Mesothelial cell of epicardium (in vitro differentiated cells): ENCODE data around the gene RNF220. TPM values are rescaled to one million over a fixed set of nuclear protein-coding genes. Genes with fewer than 3 reads are reported as not detected.

Source experiments
- DNase-seq, 2 experiments: peaks; one replicate each; pipeline ENCODE4 v3.0.0; 2021; ENCODE audit warnings: low spot score in 2 of 2; ENCODE audit not compliant: unreplicated experiment in 2 of 2
- H3K27ac Mint-ChIP-seq: 2 replicates; pipeline ENCODE4 v1.8.0; 2021; ENCODE audit warnings: mixed read lengths
- H3K27me3 Mint-ChIP-seq: 2 replicates; pipeline ENCODE4 v1.8.0; 2021; ENCODE audit warnings: low read depth, mixed read lengths
- H3K36me3 Mint-ChIP-seq: 2 replicates; pipeline ENCODE4 v1.8.0; 2021; ENCODE audit warnings: mixed read lengths
- H3K4me1 Mint-ChIP-seq: 2 replicates; pipeline ENCODE4 v1.8.0; 2021; ENCODE audit warnings: mixed read lengths
- H3K4me3 Mint-ChIP-seq: 2 replicates; pipeline ENCODE4 v1.8.0; 2021; ENCODE audit warnings: mild to moderate bottlenecking, moderate library complexity, mixed read lengths
- H3K9me3 Mint-ChIP-seq: 2 replicates; pipeline ENCODE4 v1.8.0; 2021; ENCODE audit warnings: mixed read lengths
- CTCF ChIP-seq: fragments of 200-600 bp; sonication (generic); IDR thresholded peaks from one replicate; pipeline ENCODE4 v1.5.0; 2021; ENCODE audit warnings: antibody characterized with exemption; ENCODE audit not compliant: unreplicated experiment
- total RNA-seq: library from RNA; stranded (reverse); gene quantifications from 3 replicates; pipeline ENCODE4 v1.2.1, GENCODE V29; 2021

Gene RNF220
- total RNA-seq, 1 donor from 2014 or later: 84.2 TPM

DNA sequence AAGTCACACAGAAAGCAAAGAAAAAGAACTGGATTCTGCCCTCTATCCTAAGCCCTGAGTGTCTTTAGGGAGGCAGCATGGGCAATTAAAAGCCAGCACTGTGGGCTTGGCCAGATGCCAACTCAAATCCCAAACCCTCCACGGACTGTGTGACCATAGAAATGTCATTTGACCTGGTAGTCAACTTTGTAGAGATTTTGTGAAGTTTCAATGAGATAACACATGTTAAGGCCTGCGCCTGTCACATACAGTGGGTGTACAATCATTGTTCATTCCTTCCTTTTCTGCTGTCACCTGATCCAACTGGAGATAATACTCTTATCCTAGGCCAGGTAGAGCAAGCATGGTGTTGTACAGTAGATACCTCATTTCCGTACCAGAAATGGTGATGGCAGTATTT lies 215.0 kb downstream of the RNF220 start:
- Mint-ChIP-seq H3K4me1 (peaks cover 32% of the 10 kb centered on the region), H3K27me3 (peaks cover 71% of the 10 kb centered on the region), H3K9me3 (no peaks in the 10 kb centered on the region), H3K27ac (no peak overlapping the region), H3K4me3 (no peak overlapping the region), H3K36me3 (no peaks in the 10 kb centered on the region)
- DNase-seq: no peak
- TF ChIP-seq CTCF: no peak

GRCh38 chr1:44621841-44622286 lies 216.8 kb downstream of the RNF220 start:
- Mint-ChIP-seq H3K4me3 (no peak overlapping the region), H3K4me1 (peaks cover 28% of the 10 kb centered on the region), H3K27me3 (peaks cover 53% of the 10 kb centered on the region), H3K36me3 (no peaks in the 10 kb centered on the region), H3K9me3 (no peaks in the 10 kb centered on the region), H3K27ac (no peak overlapping the region)
- DNase-seq: peak in 1 of 2 experiments; percentile 59
- no peak for TF ChIP-seq CTCF

DNA sequence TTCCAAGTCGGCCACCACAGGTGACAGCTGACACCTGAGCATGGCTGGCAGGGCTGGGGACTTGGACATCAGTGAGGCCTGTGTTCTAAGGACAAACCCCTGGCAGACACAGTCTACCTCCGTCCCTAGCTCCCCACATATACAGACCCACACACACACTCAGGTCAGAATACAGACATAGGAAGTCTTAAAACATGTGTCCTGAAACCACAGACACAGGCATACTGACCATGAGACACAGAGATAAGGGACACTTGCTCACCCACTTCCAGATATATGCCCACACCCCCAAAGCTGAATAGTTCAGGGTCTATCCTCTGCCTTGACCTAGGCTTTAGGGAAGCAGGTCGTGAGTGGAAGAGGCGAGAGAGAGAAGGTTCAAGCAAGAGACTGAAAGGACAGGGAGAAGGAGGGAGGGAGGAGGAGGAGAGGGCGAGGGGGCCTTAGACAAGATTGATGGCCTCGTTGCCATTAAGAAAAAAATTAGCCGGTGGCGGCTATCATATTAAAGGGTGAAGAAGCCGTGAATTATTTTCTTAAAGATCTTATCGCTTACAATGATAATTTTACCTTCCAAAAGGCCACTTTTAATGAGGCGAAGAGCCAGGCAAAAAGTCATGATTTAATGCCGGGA lies 219.3 kb downstream of the RNF220 start:
- peaks cover 27% of the 10 kb centered on the region for H3K27me3 Mint-ChIP-seq
- H3K4me1 Mint-ChIP-seq: peaks cover 18% of the 10 kb centered on the region
- no peaks in the 10 kb centered on the region for H3K36me3 Mint-ChIP-seq
- H3K27ac Mint-ChIP-seq: no peak overlapping the region
- no peak for DNase-seq
- no peak for TF ChIP-seq CTCF
- no peak overlapping the region for H3K4me3 Mint-ChIP-seq
- H3K9me3 Mint-ChIP-seq: no peaks in the 10 kb centered on the region

DNA sequence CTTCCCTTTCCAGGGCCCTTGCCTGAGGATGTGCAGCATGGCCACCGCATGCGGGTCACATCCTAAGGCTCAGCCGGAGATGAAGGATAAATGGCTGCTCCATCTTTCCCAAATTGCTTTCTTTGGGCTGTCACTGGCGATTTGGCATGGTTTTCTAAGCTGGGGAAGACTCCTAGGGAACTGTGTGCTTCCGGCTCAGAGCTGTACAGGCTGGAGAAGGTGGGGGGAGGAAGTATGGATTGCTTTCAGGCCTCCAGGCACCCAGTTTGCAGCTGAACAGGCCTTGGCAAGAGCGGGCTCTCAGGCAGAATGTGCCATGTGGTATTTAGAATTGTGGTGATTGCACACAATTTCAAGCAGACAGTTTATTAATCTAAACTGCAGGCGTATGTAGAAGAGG lies 220.3 kb downstream of the RNF220 start:
- H3K27me3 Mint-ChIP-seq: peaks cover 19% of the 10 kb centered on the region
- no peak overlapping the region for H3K4me3 Mint-ChIP-seq
- H3K9me3 Mint-ChIP-seq: no peaks in the 10 kb centered on the region
- no peak overlapping the region for H3K27ac Mint-ChIP-seq
- no peak for DNase-seq
- no peaks in the 10 kb centered on the region for H3K36me3 Mint-ChIP-seq
- H3K4me1 Mint-ChIP-seq: peaks cover 10% of the 10 kb centered on the region
- TF ChIP-seq CTCF: no peak

DNA sequence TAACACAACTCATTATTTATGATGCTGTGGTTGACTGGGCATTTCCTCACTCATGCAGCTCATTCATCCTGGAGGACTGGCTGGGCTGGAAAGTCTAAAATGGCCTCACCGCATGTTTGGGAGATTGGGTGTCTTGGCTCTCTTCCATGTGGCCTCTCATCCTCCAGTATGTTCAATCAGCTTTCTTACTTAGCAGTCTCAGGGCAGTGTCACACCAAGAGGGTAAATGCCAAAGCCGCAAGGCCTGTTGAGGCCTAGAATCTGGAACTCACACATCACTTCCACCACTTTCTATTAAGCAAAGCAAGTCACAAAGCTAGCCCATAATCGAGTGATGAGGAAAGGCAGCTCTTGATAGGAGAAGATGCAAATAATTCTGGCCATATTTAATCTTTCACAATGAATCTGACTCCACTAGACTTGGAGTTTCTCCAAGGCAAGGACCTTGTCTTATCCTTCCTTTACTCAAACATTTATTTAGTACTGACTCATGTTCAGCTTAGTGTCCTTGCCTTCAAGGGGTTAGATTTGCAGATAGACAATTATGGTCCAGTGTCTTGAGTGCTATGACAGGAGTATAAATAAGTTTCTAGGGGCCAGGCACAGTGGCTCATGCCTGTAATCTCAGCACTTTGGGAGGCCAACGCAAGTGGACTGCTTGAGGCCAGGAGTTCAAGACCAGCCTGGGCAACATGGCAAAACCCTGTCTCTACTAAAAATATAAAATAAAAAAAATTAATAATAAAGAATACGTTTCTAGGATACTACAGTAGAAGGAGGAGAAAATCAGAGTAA lies 224.1 kb downstream of the RNF220 start:
- H3K9me3 Mint-ChIP-seq: no peaks in the 10 kb centered on the region
- H3K27ac Mint-ChIP-seq: no peak overlapping the region
- no peak overlapping the region for H3K4me3 Mint-ChIP-seq
- no peaks in the 10 kb centered on the region for H3K36me3 Mint-ChIP-seq
- DNase-seq: no peak
- peaks cover 7% of the 10 kb centered on the region for H3K27me3 Mint-ChIP-seq
- H3K4me1 Mint-ChIP-seq: peaks cover 22% of the 10 kb centered on the region
- TF ChIP-seq CTCF: no peak
